GM19043 (cell line): ENCODE data around the gene DOC2B.
"Not testable (repeated sequence)": the region's sequence is repeated elsewhere in the genome, so short reads cannot be mapped to it uniquely, and the experiment has no call there.

ENCODE experiments used
- ATAC-seq: cut with Tn5 transposase; IDR thresholded peaks from one replicate; pipeline ENCODE4 v1.9.1; 2021; ENCODE audit warnings: low read depth; ENCODE audit not compliant: unreplicated experiment

The DOC2B gene

DNA sequence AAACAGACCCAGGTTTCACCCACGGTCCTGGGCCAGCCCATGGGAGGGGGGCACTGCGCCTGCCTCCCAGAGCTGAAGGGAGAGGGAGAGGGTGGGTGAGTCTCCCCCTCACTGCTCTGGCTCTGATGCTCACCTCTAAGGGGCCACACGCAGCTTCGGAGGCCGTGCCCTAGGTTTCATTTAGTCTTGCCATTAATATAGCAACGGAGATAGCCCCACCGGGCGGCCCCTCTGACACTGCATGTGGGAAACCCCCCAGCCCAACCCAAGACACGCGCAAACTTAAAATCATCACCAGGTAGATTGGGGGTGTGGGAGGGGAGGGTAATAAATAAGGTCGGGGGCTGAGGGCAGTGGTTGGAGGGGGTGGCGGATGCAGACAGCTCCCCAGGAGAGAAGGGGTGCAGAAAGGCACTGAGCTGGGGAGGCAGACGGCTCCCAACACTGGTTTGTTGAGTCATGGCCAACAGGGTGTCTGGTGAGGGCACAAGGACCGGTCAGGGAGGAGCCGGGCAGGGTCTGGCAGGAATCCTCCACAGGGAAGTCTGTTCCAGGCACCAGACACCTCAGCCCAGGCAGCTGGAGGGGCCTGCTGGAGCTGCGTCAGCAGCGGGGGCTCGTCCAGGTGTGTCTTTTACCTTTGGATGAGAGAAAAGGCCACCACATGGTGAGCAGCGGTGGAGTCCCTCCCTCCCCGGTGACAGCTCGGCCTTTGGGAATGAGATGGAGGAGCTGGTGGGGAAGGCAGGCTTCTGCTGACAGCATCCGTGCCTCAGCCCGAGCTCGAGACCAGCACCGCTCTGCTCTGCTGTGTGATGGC lies 32.0 kb upstream of the DOC2B start:
- no peak for ATAC-seq

DNA sequence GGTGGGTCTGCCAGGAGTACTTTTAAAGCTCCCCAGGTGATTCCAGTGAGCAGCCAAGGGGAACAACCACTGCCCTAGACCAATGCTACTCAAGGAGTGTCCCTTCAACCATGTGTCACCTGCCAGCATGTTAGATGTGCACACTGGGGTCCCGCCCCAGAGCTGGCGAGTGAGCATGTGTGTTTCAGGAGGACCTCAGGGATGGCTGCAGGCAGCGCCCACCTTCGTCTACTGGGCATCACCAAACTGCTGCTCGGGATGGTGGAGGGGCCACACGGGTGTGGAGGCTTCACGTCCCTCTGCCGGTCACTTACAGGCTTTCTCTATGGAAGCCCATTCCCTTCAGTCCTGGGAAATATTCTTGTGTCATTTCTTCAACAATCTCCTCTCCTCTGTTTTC lies 29.0 kb upstream of the DOC2B start:
- no peak for ATAC-seq

DNA sequence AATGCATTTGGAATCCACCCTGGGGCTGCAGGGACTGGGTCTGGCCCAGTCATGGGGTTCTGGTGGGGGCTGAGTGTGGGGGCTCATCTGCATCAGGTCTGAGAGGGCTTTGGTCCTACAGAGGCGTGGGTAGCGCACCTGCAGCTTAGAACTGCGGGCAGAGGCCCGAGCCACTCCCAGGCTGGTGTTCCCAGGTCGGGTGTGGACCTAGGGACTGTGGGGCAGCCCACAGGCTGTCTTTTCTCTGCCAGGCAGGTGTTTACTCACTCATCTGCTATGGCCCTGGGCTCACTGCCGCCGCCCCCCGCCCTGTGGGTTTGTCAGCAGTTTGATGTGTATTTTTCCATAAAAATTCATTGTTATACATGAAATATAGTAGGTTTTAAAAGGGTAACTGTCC lies 27.0 kb upstream of the DOC2B start:
- no peak for ATAC-seq

DNA sequence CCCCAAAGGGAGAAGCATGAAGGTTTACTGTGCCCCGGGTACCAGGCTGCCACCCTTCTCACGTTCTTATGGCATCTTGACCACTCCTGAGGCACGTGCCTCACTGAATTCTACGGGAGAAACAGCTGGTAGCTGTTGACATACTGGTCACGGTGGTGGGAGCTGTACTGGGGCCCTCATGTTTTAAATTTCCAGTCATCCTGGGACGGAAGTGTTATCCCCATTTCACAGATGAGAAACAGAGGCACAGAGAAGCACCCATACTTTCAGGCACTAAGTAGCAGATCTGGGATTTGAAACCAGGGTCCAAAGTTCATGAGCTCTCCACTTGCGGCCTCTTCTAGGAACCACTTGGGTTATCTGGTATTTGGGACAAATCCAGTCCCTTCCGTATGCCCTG lies 26.3 kb upstream of the DOC2B start:
- no peak for ATAC-seq

DNA sequence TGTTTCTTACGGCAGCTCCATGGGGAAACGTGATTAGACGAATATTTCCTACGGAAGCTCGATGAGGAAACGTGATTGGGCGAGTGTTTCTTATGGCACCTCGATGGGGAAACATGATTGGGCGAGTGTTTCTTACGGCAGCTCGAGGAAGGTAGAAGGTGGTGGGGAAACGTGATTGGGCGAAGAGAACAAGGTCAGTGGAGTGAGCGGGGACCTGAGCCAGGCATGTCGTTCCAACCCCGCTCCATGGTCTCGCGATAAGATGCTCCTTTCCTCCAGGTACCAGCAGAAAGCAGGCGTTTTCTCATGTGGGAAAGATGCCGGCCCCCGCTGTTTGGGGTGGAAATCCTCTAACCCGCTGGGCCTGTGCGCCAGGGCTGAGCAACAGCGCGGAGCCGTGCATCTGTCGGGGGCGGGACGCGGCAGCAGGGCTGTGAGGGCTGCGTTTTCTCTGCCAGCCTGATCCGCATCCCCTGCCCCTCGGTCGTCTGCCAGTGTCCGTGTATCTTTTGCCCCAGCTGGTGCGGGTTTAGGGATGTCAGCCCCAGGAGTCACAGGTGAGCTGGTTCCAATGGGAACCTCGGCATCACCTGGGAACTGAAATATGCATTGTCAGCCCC lies 25.6 kb upstream of the DOC2B start:
- no peak for ATAC-seq

DNA sequence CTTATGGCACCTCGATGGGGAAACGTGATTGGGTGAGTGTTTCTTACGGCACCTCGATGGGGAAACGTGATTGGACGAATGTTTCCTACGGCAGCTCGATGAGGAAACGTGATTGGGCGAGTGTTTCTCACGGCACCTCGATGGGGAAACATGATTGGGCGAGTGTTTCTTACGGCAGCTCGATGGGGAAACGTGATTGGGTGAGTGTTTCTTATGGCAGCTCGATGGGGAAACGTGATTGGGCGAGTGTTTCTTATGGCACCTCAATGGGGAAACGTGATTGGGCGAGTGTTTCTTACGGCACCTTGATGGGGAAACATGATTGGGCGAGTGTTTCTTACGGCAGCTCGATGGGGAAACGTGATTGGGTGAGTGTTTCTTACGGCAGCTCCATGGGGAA lies 25.0 kb upstream of the DOC2B start:
- ATAC-seq = not testable (repeated sequence)

DNA sequence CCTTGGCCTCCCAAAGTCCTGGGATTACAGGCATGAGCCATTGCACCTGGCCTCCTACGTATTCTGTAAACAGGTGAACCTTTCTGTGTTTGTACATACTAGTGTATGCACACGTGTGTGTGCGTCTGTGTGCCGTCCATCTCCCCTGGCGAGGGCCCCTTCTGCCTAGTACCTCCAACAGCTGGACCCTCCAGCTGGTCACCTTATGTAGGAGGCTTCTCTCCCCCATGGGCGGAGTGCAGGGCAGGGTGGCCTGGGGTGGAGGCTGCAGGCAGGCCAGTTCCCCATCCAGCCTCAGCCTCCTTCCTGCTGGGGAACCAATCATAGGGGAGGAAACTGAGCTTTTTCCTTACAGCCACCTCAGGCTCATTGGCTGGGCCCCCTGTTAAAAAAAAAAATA lies 24.4 kb upstream of the DOC2B start:
- no peak for ATAC-seq

DNA sequence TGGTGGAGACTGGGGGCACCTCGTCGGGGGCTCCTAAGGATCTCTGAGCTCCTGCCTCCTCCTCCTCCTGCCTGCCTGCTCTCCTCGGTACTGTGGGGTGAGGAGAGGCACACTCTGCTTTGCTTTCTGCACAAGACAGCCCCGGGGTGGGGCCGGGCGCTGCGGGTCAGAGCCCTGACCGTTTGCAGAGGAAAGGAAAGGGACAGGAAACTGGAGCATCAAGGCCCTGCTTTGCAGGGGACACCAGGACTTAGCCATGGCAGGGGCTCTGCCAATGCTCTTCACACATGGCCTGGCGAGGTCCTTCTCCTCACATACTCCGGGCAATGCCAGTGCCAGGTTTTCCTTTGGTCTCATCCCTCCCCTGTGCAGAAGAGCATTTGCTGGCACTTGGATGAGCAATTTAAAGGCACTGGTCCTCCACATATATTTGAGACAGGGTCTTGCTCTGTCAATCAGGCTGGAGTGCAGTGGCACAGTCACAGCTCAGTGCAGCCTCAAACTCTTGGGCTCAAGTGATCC lies 23.8 kb upstream of the DOC2B start:
- ATAC-seq = no peak

DNA sequence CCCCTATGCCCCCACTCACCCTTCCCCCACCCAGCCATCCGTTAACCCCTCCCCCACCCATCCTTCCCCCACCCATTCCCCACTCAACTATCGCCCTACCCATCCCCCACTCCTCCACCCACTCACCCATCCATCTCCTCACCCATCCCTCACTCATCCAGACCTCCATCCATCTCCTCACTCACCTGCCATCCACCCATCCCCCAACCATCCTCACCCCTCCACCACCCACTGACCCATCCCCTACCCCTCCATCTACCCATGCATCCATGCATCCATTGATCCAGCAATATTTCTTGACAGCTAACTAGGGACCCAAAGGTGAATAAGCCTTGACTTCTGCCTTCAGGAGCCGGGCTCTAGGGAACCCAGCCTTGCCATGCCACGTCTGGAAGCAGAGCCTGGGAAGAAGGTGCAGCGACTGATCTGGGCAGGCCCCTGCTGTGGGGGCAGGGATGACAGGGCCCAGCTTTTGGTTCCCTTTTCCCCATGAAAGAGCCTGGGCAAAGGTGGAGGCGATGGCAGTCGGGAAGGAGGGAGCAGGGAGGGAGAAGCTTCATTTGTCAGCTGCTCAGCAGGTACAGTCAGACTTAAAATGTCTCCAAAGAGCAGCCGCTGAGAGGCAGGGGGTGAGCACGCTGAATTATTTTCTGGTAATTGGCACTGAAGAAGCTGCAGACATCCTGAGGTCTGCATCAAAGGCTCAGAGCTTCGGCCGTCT lies 23.1 kb upstream of the DOC2B start:
- ATAC-seq = no peak

DNA sequence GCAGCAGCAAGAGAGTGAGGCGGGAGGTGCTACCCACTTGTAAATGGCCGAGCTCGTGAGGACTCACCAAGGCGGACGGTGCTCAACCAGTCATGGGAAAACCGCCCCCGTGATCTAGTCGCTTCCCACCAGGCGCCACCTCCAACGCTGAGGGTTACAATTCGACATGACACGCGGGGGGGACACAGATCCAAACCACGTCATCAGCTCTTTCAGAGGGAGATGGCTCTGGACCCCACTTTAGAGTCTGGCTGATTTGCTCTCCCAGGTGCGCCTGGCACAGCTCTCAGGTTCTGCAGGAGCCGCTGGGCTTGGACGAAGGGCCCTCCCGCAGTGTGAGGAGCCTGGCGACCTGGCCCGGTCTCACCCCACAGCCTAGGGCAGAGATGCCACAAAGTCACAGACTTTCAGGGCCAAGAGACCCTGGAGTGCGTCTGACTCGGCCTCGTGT lies 21.1 kb upstream of the DOC2B start:
- ATAC-seq = no peak

DNA sequence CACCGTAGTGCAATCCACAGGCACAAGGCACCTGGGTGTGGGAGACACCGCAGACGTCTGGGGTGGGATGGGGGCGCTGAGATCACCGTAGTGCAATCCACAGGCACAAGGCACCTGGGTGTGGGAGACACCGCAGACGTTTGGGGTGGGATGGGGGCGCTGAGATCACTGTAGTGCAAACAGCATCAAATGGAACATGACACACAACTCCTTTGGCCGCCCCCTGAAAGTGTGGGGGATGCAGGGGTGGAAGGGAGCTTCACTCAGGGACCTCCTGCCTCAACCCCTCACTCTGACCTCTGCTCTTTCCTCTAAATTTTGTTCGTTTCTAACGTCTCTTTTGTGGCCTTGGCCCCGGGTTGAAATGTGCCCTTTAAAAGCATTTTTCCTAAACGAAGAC lies 20.3 kb upstream of the DOC2B start:
- not testable (repeated sequence) for ATAC-seq

DNA sequence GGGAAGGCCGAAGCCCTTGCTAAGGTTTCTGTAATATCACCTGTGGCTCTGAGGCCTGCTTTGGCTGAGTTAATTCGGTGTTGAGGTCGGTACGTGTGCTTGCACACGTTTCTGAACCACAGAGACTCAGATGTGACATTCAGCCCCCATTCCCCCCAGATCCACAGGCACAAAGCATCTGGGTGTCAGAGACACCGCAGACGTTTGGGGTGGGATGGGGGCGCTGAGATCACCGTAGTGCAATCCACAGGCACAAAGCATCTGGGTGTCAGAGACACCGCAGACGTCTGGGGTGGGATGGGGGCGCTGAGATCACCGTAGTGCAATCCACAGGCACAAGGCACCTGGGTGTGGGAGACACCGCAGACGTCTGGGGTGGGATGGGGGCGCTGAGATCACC lies 19.8 kb upstream of the DOC2B start:
- not testable (repeated sequence) for ATAC-seq

DNA sequence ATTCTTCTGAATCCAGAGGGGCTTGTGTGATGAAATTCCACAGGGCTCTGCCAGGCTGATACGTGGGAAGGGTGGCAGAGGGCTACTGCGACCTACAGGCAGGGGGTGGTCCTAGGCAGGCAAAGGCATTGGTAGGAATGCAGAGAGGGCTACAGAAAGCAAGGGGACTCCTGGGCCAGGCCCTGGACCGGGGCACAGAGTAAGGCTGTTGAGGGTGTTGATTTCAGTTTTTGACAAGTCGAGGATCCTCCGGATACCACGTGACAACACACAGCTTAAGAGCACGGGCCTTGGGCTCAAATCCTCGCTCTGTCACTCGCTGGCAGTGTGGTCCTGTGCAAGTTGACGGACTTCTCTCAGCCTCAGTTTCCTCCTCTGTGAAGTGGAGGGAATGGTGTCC lies 19.1 kb upstream of the DOC2B start:
- no peak for ATAC-seq

DNA sequence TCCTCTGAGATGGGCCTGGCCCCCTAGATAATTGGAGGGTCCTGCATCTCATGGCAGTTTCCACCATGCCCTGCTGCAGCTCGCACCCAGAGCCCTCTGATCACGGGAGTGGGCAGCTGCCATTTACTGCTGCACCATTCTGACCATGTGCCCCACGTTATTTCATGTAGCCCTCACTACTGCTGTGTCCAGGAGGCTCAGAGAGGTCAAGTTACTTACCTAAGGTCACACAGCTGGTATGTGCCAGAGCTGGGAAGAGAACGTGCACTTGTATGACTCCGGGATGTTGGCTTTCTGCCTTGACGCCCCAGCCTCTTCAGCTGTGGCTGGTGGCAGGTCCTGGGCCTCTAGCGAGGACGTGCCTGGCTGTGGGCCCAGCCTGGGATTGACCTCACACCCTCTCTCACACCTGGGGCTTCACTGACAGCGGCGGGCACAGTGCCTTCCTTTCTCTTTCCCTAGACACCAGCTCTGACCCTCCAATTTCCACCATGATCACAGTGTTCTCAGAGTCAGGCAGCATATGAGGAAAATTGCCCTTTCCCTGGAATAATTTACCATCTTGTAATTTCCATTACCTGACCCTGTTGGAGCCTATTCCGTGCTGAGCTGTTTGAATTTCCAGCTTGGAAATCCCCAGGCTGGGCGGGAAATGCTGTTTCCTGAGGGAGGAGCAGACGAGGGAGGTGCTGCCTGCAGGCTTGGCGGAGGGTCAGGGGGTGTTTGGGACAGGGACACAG lies 18.5 kb upstream of the DOC2B start:
- ATAC-seq = no peak

DNA sequence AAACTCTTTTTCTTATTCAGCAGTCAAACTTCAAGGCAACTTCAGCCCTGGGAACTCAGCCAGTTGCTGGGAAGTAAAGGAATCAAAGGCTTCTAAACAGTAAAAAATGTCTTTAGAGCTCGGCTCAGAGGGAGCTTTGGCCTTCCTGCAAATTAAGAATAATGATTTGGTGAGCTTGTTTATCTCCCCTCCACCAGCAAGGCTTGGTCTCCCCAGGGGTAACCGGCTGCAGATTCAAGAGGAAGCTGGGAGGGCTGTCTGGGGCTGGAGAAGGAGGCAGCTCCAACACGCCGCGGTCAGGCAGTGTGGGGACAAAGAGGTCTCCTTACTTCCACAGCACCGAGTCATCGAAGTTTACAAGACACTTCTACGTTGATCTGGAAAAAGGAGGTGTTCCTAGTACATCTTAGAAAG lies 17.7 kb upstream of the DOC2B start:
- ATAC-seq = no peak

DNA sequence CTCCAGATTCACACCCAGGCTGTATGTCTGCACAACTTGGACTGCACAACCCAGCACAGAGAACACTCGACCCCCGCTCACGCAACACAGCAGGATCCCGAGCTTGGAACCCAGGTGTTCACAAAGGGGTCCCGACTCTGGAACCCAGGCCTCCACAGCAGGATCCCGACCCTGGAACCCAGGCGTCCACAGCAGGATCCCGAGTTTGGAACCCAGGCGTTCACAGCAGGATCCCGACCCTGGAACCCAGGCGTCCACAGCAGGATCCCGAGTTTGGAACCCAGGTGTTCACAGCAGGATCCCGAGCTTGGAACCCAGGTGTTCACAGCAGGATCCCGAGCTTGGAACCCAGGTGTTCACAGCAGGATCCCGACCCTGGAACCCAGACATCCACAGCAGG lies 16.8 kb upstream of the DOC2B start:
- not testable (repeated sequence) for ATAC-seq

DNA sequence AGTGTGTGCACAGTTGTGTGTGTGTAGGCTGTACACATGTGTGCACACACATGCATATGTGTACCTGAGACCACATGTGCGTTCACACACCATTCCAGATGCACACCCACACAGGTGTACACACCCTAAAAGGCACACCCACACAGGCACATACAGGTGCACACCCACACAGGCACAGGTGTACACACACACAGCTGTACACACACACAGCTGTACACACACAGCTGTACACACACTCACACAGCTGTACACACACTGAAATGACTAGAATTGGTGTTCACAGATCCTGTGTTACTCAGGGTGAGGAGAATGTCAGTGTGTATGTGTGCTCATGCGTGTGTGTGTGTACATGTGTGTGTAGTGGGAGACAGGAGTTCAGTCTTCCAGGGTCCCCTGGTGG lies 15.9 kb upstream of the DOC2B start:
- ATAC-seq = no peak

DNA sequence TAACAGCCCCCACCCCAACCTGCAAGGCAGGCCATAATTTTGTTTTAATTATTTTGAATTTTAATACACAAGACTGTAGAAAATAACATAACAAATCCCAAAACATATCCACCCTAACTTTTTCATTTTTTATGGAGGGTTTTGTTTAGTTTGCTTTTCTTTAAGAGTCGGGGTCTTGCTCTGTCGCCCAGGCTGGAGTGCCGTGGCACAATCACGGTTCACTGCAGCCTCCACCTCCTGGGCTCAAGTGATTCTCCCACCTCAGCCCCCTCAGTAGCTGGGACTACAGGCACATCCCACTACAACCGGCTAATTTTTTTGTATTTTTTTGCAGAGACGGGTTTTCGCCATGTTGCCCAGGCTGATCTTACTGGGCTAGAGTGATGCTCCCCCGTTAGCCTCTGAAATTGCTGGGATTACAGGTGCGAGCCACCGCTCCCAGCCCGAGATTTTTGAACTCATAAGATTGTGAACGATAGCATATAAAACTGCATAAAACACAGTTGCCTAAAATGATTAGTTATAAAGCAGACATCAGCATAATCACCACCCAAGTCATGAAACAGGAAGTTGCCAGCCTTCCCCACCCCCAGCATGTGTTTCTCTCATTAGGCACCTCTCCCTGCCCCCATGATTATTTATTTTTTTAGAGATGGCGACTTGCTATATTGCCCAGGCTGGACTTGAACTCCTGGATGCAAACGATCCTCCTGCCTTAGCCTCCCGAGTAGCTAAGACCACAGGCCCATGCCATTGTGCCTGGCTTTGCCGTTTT lies 13.6 kb upstream of the DOC2B start:
- no peak for ATAC-seq

DNA sequence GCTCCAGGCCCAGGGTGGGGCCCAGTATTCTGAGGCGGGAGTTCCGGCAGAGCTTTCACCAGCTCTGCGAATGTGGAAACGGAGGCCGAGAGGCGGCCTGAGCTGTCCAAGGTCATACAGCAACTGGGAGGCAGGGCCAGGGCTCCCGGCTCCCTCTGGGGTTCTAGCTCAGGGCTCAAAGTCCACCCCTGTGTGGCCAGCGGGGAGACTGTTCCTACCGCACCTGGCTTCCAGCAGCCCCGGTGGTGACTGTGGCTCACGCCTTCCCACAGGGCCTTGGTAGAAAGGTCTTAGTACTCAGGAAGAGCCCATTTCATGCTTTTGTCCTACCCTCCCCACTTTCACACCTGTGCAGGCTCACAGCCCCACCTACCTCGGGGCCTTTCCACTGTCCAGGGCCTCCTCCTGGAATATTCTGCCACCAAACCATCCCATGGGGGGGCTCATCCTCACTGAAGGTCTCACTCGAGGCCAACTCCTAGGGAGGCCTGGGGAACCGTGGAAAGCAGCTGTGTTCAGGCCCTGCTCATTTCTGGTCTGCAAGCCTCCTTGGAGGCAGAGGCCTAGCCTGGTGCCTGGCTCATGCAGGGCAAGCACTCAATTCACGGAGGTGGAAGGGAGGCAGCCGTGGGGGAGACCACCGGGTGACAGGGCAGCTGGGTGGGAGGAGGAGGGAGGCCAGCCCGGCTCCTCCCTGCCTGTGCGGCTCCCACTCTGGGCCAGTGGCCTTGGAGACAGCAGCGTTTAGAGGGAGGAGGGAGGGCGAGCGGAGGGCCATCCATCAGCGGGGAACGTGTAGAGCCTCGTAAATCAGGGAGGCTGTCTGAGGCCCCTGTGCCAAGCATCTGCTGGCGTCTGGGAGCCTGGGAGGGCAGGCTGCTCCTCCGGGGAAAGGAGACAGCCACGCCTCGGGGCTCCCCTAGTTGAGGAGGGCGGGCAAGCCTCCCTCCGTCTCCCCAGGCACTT lies 12.7 kb upstream of the DOC2B start:
- ATAC-seq = no peak
